CD4-positive, alpha-beta T cell (primary cell): ENCODE results near the gene PHACTR3. TPM values are rescaled to one million over a fixed set of nuclear protein-coding genes. Genes with fewer than 3 reads are reported as not detected.
A peak's percentile ranks its signal among the peaks of the same experiment; 100 is the strongest.

Experiments
- ATAC-seq: fragments of 200-7000 bp; cut with Tn5 transposase; one replicate; pipeline ENCODE4 v1.10.0; 2022; ENCODE audit warnings: mild to moderate bottlenecking; ENCODE audit not compliant: poor library complexity
- CTCF ChIA-PET: fragments of 350-600 bp; sonication (Branson Sonifier 250); formaldehyde crosslinking; loops from one replicate; lab custom pipeline; 2021; ENCODE audit warnings: antibody characterized with exemption, inconsistent platforms; lab: Charles Lee
- POLR2A ChIA-PET: fragments of 350-600 bp; sonication (Branson Sonifier 250); formaldehyde crosslinking; loops from one replicate; lab custom pipeline; 2021; ENCODE audit warnings: antibody characterized with exemption, inconsistent platforms; lab: Charles Lee
- DNase-seq, 14 experiments: peaks; one replicate each; pipeline ENCODE4 v3.0.0-alpha.2; 2013 to 2020; ENCODE audit warnings: mixed read lengths in 2 of 14
- H3K27ac ChIP-seq, 2 donors: one replicate each; pipeline versions ENCODE4 v1.5.1 to v1.7.0; 2013; ENCODE audit warnings: low read length in 2 of 2, low read depth in 1 of 2, mild to moderate bottlenecking in 1 of 2
- H3K27me3 ChIP-seq, 2 experiments: 1 replicate in 1 of 2; 2 replicates in 1 of 2; pipeline versions ENCODE4 v1.6.1 to v1.7.0; 2013; ENCODE audit warnings: low read length in 2 of 2, control low read depth in 1 of 2, mild to moderate bottlenecking in 1 of 2, moderate library complexity in 1 of 2; ENCODE audit not compliant: insufficient read depth in 2 of 2, control insufficient read depth in 1 of 2
- H3K36me3 ChIP-seq: one replicate; pipeline ENCODE4 v1.6.1; 2013; ENCODE audit warnings: low read length, control low read depth; ENCODE audit not compliant: insufficient read depth
- H3K4me1 ChIP-seq: one replicate; pipeline ENCODE4 v1.6.1; 2013; ENCODE audit warnings: low read length, control low read depth; ENCODE audit not compliant: insufficient read depth
- H3K4me3 ChIP-seq: one replicate; pipeline ENCODE4 v1.5.1; 2013; ENCODE audit warnings: mild to moderate bottlenecking, low read length, moderate library complexity
- H3K9me3 ChIP-seq, 2 experiments: 1 replicate in 1 of 2; 2 replicates in 1 of 2; pipeline versions ENCODE4 v1.6.1 to v1.7.0; 2013; ENCODE audit warnings: low read length in 2 of 2, mild to moderate bottlenecking in 2 of 2, control low read depth in 1 of 2, moderate library complexity in 1 of 2; ENCODE audit not compliant: control insufficient read depth in 1 of 2, insufficient read depth in 1 of 2
- H3K27ac Mint-ChIP-seq: one replicate; pipeline ENCODE4 v1.8.0; 2020; ENCODE audit warnings: mixed read lengths
- H3K27me3 Mint-ChIP-seq: one replicate; pipeline ENCODE4 v1.8.0; 2021; ENCODE audit warnings: mixed read lengths
- H3K36me3 Mint-ChIP-seq: one replicate; pipeline ENCODE4 v1.8.0; 2021; ENCODE audit warnings: low read depth, mixed read lengths
- H3K4me1 Mint-ChIP-seq: one replicate; pipeline ENCODE4 v1.8.0; 2021; ENCODE audit warnings: low read depth, mixed read lengths
- H3K4me3 Mint-ChIP-seq: one replicate; pipeline ENCODE4 v1.8.0; 2020; ENCODE audit warnings: mild to moderate bottlenecking, mixed read lengths
- H3K9me3 Mint-ChIP-seq: one replicate; pipeline ENCODE4 v1.8.0; 2020; ENCODE audit warnings: mixed read lengths
- intact Hi-C, 2 experiments: fragments of 100-400 bp; cut with DNase I in 1 of 2; cut with micrococcal nuclease in 1 of 2; formaldehyde crosslinking; loops; one replicate each; pipeline versions ENCODE4 v1.15.1 to v1.9.0; 2023 to 2025; cut with DNase I, micrococcal nuclease
- total RNA-seq, 174 experiments: library from RNA in 2 of 174; stranded (reverse) in 2 of 174; gene quantifications; one replicate each; pipeline ENCODE4 v1.2.3 and lab custom pipeline; 2021 to 2026
- TF ChIP-seq, protein P1 (sequence below): fragments of 200-600 bp; IDR thresholded peaks from one replicate; pipeline ENCODE4 v1.8.0; 2022; ENCODE audit warnings: antibody characterized with exemption, mild to moderate bottlenecking

The PHACTR3 gene
- total RNA-seq, 2 experiments from 2014 or later, result not detected

DNA sequence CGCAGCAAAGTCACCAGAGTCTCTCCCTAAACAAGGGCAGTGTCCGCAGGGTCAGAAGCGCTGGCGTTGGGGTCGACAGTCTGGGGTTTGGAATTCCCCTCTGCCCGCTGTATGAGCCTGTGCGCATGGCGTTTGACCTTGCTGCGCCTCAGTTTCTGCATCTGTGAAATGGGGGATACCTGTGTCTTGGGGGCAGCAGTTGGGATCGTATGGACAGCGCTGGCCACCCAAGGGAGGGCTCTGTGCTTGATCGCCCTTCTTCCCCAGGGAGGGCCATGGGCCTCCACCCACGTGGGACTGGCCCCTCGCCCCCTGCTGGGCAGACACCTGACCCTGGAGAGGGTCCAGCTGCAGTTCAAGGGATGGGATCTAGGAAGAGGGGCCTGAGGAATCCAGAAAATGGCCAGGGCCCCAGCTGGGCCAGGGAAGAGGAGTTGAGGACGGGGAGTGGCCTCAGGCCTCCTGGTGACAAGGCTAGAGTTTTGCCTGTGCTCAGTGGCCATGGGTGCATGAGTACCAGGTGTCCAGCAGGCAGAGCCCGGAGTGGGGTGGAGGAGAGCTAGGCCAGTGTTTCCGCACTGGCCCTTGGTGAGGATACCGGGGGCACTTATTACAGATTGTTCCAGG lies 26.4 kb upstream of the PHACTR3 start:
- POLR2A ChIA-PET, result no interaction called here
- Histone ChIP-seq H3K9me3 (peaks cover 0 to 8% of the 10 kb centered on the region in 2 experiments), H3K4me3 (no peak overlapping the region), H3K27me3 (peaks cover 23 to 26% of the 10 kb centered on the region in 2 experiments), H3K4me1 (no peaks in the 10 kb centered on the region), H3K36me3 (no peaks in the 10 kb centered on the region), H3K27ac (no peak overlapping the region)
- CTCF ChIA-PET, result no interaction called here
- Mint-ChIP-seq H3K27ac (no peak overlapping the region), H3K27me3 (peaks cover 66% of the 10 kb centered on the region), H3K9me3 (no peaks in the 10 kb centered on the region), H3K36me3 (no peaks in the 10 kb centered on the region), H3K4me1 (no peaks in the 10 kb centered on the region), H3K4me3 (no peak overlapping the region)
- DNase-seq, result no peak
- intact Hi-C loops, result no loop called here
- no peak for ATAC-seq
- TF ChIP-seq, protein P1, sequence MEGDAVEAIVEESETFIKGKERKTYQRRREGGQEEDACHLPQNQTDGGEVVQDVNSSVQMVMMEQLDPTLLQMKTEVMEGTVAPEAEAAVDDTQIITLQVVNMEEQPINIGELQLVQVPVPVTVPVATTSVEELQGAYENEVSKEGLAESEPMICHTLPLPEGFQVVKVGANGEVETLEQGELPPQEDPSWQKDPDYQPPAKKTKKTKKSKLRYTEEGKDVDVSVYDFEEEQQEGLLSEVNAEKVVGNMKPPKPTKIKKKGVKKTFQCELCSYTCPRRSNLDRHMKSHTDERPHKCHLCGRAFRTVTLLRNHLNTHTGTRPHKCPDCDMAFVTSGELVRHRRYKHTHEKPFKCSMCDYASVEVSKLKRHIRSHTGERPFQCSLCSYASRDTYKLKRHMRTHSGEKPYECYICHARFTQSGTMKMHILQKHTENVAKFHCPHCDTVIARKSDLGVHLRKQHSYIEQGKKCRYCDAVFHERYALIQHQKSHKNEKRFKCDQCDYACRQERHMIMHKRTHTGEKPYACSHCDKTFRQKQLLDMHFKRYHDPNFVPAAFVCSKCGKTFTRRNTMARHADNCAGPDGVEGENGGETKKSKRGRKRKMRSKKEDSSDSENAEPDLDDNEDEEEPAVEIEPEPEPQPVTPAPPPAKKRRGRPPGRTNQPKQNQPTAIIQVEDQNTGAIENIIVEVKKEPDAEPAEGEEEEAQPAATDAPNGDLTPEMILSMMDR, result no peak

DNA sequence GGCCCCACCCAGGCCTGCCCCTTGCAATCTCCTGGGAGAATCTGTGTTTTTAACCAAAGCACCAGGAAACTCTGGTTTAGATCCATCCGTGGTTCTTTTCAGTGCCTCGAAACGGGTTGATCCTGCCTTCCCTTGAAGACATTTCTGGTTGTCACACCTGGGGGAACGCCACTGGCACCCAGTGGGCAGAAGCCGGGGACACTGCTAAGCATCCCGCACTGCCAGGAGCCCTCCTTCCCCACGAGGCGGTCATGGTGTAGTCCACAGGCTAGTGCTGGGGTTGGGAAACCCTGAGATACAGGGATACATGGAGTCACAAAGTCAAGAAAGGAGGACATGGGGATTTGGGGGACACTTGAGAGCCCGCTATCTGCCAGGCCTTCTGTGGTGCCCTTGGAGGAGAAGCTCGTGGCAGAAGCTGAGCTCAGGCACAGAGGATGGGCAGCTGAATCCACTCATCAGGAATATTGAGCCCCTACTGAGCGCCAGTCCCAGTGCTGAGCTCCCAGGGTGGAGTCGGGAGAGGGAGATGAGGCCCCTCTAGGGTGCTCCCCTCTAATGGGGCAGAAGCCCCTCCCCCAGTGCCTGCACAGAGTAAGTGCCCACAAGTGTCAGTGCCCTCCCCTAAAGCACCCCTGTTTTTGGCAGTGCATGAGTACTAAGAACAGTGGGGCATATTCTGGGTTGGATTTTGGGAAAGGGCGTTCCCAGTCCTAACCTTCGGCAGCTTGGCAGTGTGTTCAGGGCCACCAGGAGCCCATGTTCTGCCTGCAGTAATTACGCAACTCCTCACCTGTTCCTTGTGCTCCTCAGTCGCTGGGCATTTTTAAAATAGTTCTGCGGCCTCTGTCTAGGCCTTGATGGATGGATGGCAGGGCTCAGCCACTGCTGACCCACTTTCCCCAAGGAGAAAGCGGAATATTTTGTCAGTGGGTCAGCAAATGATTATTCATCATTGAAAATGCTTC lies 25.6 kb upstream of the PHACTR3 start:
- Histone ChIP-seq H3K27ac (no peak overlapping the region), H3K4me1 (no peaks in the 10 kb centered on the region), H3K9me3 (peaks cover 0 to 8% of the 10 kb centered on the region in 2 experiments), H3K27me3 (peaks cover 23 to 26% of the 10 kb centered on the region in 2 experiments), H3K36me3 (no peaks in the 10 kb centered on the region), H3K4me3 (no peak overlapping the region)
- Mint-ChIP-seq H3K4me1 (no peaks in the 10 kb centered on the region), H3K36me3 (no peaks in the 10 kb centered on the region), H3K27ac (no peak overlapping the region), H3K4me3 (no peak overlapping the region), H3K27me3 (peaks cover 61% of the 10 kb centered on the region), H3K9me3 (no peaks in the 10 kb centered on the region)
- intact Hi-C loops, result no loop called here
- POLR2A ChIA-PET, result no interaction called here
- ATAC-seq (no peak), DNase-seq (peak in 1 of 14 experiments; percentile 2)
- CTCF ChIA-PET, result no interaction called here
- TF ChIP-seq, protein P1, result no peak

DNA sequence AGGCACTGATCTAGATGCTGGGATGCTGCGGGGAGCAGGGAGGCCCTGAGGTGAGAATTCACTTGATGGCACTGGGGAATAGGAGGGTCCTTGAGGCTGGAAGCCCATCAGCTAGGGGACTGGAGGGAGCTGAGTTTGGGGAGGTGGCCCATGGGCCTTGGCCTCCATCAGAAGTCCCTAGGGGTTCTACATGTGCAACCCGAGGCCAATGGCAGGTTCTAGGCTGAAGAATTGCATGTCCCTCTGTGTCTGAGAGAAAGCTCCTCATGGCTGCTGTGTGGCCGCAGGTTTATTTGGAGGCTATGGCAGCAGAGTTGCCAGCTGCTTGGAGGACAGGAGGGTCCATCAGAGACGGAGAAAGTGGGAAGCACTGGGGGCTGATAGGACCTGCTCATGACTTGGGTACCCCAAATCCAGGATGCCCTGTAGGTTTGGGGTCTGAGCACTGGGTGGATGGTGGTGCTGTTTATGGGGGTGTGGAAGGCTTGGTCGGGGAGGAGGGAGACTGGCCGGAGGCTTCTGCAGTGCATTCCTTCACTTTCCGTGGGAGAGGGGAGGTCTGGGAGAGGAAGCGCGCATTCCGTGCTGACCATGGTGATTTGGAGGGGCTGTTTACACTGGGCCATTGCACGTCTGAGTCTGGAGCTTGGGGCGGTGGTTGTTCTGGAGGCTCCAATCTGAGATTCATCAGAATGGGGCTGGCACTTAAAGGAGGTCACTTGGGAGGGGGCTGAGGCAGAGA lies 24.8 kb upstream of the PHACTR3 start:
- no peak overlapping the region for H3K4me3 Mint-ChIP-seq
- TF ChIP-seq, protein P1, result no peak
- no peak overlapping the region for H3K27ac Mint-ChIP-seq
- ChIA-PET POLR2A (no interaction called here), CTCF (no interaction called here)
- H3K36me3 ChIP-seq, result no peaks in the 10 kb centered on the region
- H3K27me3 Mint-ChIP-seq, result peaks cover 61% of the 10 kb centered on the region
- H3K27me3 ChIP-seq, result peaks cover 23 to 26% of the 10 kb centered on the region in 2 experiments
- intact Hi-C loops, result no loop called here
- no peaks in the 10 kb centered on the region for H3K4me1 ChIP-seq
- DNase-seq (peak in 1 of 14 experiments; percentile 11), ATAC-seq (no peak)
- peaks cover 0 to 8% of the 10 kb centered on the region in 2 experiments for H3K9me3 ChIP-seq
- H3K4me3 ChIP-seq, result no peak overlapping the region
- H3K36me3 Mint-ChIP-seq, result no peaks in the 10 kb centered on the region
- no peaks in the 10 kb centered on the region for H3K4me1 Mint-ChIP-seq
- H3K9me3 Mint-ChIP-seq, result no peaks in the 10 kb centered on the region
- no peak overlapping the region for H3K27ac ChIP-seq
